GM21529 (cell line): ENCODE results near the gene HES1.
"Not testable (repeated sequence)": the region's sequence is repeated elsewhere in the genome, so short reads cannot be mapped to it uniquely, and the experiment has no call there.

Source experiments
- ATAC-seq: cut with Tn5 transposase; IDR thresholded peaks from one replicate; pipeline ENCODE4 v1.9.1; 2021; ENCODE audit not compliant: unreplicated experiment

Gene HES1

GRCh38 chr3:194135806-194136518 lies at the start of gene HES1:
HES1 (plus strand) TSS chr3:194136148; CDS start chr3:194136381, 233 bp downstream.
- peak; percentile 24 for ATAC-seq

- no peak for ATAC-seq
Observed at GRCh38 chr3:194086388-194087075, 49.4 kb upstream of the HES1 start.

GRCh38 chr3:194087280-194087679 lies 48.7 kb upstream of the HES1 start:
- no peak for ATAC-seq

GRCh38 chr3:194087995-194088855 lies 47.7 kb upstream of the HES1 start:
- no peak for ATAC-seq

GRCh38 chr3:194089357-194090177 lies 46.4 kb upstream of the HES1 start:
- ATAC-seq, result peak; percentile 65

GRCh38 chr3:194090178-194090555 lies 45.8 kb upstream of the HES1 start:
- ATAC-seq, result not testable (repeated sequence)

GRCh38 chr3:194090716-194091115 lies 45.2 kb upstream of the HES1 start:
- no peak for ATAC-seq

- no peak for ATAC-seq
Observed at GRCh38 chr3:194091141-194091540, 44.8 kb upstream of the HES1 start.

GRCh38 chr3:194091897-194092296 lies 44.1 kb upstream of the HES1 start:
- ATAC-seq, result not testable (repeated sequence)

- ATAC-seq, result no peak
Observed at GRCh38 chr3:194092881-194093301, 43.1 kb upstream of the HES1 start.

- no peak for ATAC-seq
Observed at GRCh38 chr3:194093842-194094241, 42.1 kb upstream of the HES1 start.

GRCh38 chr3:194095464-194095863 lies 40.5 kb upstream of the HES1 start:
- no peak for ATAC-seq

- ATAC-seq, result no peak
Observed at GRCh38 chr3:194095902-194096301, 40.0 kb upstream of the HES1 start.

- ATAC-seq, result no peak
Observed at GRCh38 chr3:194097141-194097882, 38.6 kb upstream of the HES1 start.

GRCh38 chr3:194098081-194098842 lies 37.7 kb upstream of the HES1 start:
- ATAC-seq, result no peak

GRCh38 chr3:194098843-194099183 lies 37.1 kb upstream of the HES1 start:
- ATAC-seq, result no peak

GRCh38 chr3:194099215-194099614 lies 36.7 kb upstream of the HES1 start:
- ATAC-seq, result no peak

- peak; percentile 82 for ATAC-seq
Observed at GRCh38 chr3:194100856-194101390, 35.0 kb upstream of the HES1 start.
